Activated T-cell treated with anti-CD3 and anti-CD28 coated beads, Interleukin-2, amount 50 U/mL, for 4 hours (primary cell): Measurements from ENCODE around the gene DOK5. TPM values are rescaled to one million over a fixed set of nuclear protein-coding genes. Genes with fewer than 3 reads are reported as not detected.

Experiments used
- ATAC-seq, 2 donors: fragments of 200-7000 bp; cut with Tn5 transposase; one replicate each; pipeline ENCODE4 v1.10.0; 2021
- DNase-seq: peaks from one replicate; pipeline ENCODE4 v3.0.0-alpha.2; 2020
- H3K27me3 Mint-ChIP-seq: one replicate; pipeline ENCODE4 v1.8.0; 2021; ENCODE audit warnings: low read depth, mixed read lengths
- H3K36me3 Mint-ChIP-seq: one replicate; pipeline ENCODE4 v1.8.0; 2022; ENCODE audit warnings: mixed read lengths; ENCODE audit not compliant: insufficient read depth
- H3K4me1 Mint-ChIP-seq: one replicate; pipeline ENCODE4 v1.8.0; 2021; ENCODE audit warnings: low read depth, mixed read lengths
- H3K4me3 Mint-ChIP-seq: one replicate; pipeline ENCODE4 v1.8.0; 2021; ENCODE audit warnings: mild to moderate bottlenecking, moderate library complexity, mixed read lengths
- H3K9me3 Mint-ChIP-seq: one replicate; pipeline ENCODE4 v1.8.0; 2021; ENCODE audit warnings: mixed read lengths
- total RNA-seq, 3 donors: library from RNA; stranded (reverse); gene quantifications; one replicate each; pipeline ENCODE4 v1.2.1, GENCODE V29; 2021

The DOK5 gene
- total RNA-seq, 3 donors from 2014 or later = 0.79 to 1.6 (median 1.3) TPM

DNA sequence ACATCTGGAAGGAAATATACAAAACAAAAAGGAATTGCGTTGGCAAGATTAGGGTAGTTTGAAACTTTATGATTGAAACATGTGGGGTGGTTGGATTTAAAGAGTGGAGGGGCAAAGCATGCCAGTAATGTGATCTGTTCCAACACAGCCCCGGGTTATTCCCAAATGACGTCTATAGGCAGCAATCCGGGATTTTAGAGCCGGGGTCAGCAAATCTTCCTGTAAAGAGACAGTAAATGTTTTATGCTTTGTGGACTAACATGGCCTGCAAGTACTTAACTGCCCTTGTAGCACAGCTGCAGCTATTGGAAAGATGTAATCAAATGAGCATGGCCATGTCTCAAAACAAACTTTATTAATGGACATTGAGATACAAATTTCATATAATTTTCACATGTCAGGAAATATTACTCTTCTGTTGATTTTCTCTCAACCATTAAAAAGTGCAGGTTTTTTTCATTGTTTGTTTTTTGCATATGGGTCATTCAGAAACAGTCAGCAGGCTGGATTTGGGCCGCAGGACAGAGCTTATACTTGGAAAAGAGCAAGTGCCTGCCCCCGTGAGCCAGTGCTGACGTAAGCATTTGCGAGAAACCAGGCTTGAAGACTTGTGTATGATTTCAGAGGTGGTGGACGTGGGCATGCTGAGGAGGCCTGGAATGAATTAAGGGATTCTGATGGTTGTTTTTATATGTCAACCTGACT is 136.5 kb downstream of the DOK5 start:
- H3K4me1 Mint-ChIP-seq = no peaks in the 10 kb centered on the region
- H3K4me3 Mint-ChIP-seq = no peak overlapping the region
- no peaks in the 10 kb centered on the region for H3K9me3 Mint-ChIP-seq
- no peaks in the 10 kb centered on the region for H3K36me3 Mint-ChIP-seq
- ATAC-seq (no peak), DNase-seq (no peak)
- peaks cover 3% of the 10 kb centered on the region for H3K27me3 Mint-ChIP-seq

- DNase-seq (no peak), ATAC-seq (no peak)
- no peaks in the 10 kb centered on the region for H3K4me1 Mint-ChIP-seq
- peaks cover 2% of the 10 kb centered on the region for H3K27me3 Mint-ChIP-seq
- H3K36me3 Mint-ChIP-seq = no peaks in the 10 kb centered on the region
- no peaks in the 10 kb centered on the region for H3K9me3 Mint-ChIP-seq
- no peak overlapping the region for H3K4me3 Mint-ChIP-seq
These were observed 143.0 kb downstream of the DOK5 start for GRCh38 chr20:54618412-54618811.

GRCh38 chr20:54619181-54619580 is 143.8 kb downstream of the DOK5 start:
- H3K27me3 Mint-ChIP-seq = no peaks in the 10 kb centered on the region
- H3K4me3 Mint-ChIP-seq = no peak overlapping the region
- H3K4me1 Mint-ChIP-seq = no peaks in the 10 kb centered on the region
- H3K9me3 Mint-ChIP-seq = no peaks in the 10 kb centered on the region
- ATAC-seq (no peak), DNase-seq (no peak)
- no peaks in the 10 kb centered on the region for H3K36me3 Mint-ChIP-seq

DNA sequence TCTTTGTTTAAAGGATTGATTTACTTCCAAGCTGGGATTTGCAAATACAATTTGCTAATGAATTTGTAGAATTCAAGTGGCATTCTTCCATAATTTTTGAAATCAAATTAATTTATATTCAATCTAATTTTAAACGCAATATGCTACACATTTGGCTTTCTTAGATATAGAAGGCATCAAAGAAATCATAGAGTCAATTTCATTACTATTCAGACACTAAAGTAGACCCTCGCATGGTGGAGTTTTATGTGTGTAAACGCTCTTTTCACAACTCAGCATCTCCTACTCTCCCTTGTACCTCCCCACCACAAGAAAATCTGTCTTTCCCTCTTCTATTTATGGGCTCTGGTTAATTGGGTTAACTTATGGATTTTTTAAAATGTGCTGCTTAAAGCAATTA is 144.3 kb downstream of the DOK5 start:
- no peaks in the 10 kb centered on the region for H3K36me3 Mint-ChIP-seq
- DNase-seq (no peak), ATAC-seq (no peak)
- H3K27me3 Mint-ChIP-seq = no peaks in the 10 kb centered on the region
- H3K4me1 Mint-ChIP-seq = no peaks in the 10 kb centered on the region
- no peaks in the 10 kb centered on the region for H3K9me3 Mint-ChIP-seq
- no peak overlapping the region for H3K4me3 Mint-ChIP-seq

- H3K9me3 Mint-ChIP-seq = no peaks in the 10 kb centered on the region
- DNase-seq = no peak
- H3K4me1 Mint-ChIP-seq = no peaks in the 10 kb centered on the region
- no peak overlapping the region for H3K4me3 Mint-ChIP-seq
- ATAC-seq = no peak
- no peaks in the 10 kb centered on the region for H3K27me3 Mint-ChIP-seq
- no peaks in the 10 kb centered on the region for H3K36me3 Mint-ChIP-seq
These were observed 145.2 kb downstream of the DOK5 start for GRCh38 chr20:54620611-54621010.

DNA sequence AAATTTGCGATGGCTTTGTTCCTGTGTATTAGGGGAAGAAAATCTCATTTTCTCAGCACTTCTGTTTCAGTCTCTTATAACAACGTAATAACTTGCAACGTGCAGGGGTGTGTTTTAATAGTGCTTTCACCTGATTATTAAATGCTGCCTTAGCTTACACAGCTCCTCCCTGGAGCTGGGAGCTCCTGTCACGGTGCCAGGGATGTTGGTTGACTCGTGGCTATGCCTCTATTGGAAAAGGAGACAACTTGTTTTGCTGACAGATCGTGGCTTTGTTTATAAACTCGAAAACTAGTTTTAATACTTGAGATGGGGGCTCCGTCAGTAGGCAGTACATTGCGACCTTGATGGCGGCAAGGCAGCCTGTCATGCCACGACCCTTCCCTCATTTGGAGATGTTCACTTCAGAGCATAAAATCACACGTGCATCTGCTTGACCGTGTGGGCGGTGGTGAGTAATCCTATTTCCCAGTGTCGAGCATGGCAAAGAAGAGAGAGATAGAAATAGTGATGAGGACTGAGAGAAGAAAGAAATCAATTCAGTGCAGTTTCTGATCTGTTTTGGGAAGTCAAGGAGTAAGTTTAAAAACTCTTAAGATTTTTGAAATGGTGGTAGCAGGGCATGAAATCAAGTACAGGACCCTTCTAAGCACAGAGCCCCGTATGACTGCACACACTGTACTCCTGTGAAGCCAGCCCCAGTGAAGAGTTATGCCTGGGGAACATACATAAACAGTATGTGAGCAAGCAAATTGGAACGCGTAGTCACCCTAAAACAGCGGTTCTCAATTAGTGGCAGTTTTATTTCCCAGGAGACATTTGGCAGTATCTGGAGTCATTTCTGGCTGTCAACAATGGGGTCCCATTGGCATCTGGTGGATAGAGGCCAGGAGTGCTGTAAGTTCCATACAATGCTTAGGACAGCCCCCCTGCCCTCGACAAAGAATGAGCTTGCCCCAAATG is 147.2 kb downstream of the DOK5 start:
- no peaks in the 10 kb centered on the region for H3K36me3 Mint-ChIP-seq
- H3K27me3 Mint-ChIP-seq = peaks cover 1% of the 10 kb centered on the region
- ATAC-seq = no peak
- no peaks in the 10 kb centered on the region for H3K4me1 Mint-ChIP-seq
- no peaks in the 10 kb centered on the region for H3K9me3 Mint-ChIP-seq
- no peak for DNase-seq
- H3K4me3 Mint-ChIP-seq = no peak overlapping the region

GRCh38 chr20:54623991-54624569 is 148.7 kb downstream of the DOK5 start:
- no peak overlapping the region for H3K4me3 Mint-ChIP-seq
- H3K27me3 Mint-ChIP-seq = peaks cover 1% of the 10 kb centered on the region
- no peaks in the 10 kb centered on the region for H3K9me3 Mint-ChIP-seq
- H3K4me1 Mint-ChIP-seq = no peaks in the 10 kb centered on the region
- DNase-seq (no peak), ATAC-seq (no peak)
- no peaks in the 10 kb centered on the region for H3K36me3 Mint-ChIP-seq

DNA sequence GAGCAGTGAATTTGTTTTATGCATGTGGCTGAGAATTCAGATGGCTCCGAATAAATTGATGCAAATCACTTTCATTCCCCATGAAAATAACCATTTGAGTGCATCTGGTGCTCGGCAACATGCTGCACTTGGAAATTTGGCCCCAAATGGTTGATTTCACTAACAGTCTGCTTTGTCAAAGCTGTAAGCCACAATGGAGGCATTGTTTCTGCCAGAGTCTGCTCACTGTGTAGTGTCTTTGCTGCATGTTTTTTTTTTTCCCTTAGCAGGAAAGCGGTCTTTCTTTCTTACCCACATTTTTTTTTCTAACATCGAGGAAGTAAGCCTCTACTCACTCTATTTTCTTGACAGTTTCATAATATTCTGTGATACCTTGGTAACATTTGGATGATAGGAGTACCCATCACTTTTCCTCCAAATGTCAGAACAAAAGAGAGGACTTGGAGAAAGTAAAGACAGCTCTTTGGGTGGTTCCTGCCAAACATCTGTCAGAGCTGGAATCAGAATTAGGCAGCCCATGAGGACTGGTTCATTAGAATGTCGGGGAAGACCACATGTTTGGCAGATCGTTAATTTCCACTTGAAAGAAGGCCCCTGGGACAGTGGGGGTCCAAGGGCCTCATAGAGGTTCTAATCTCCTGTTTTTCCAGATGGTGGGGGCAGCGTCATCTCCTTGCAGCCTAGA is 149.5 kb downstream of the DOK5 start:
- DNase-seq (no peak), ATAC-seq (no peak)
- H3K27me3 Mint-ChIP-seq = peaks cover 3% of the 10 kb centered on the region
- no peaks in the 10 kb centered on the region for H3K4me1 Mint-ChIP-seq
- H3K4me3 Mint-ChIP-seq = no peak overlapping the region
- H3K36me3 Mint-ChIP-seq = no peaks in the 10 kb centered on the region
- H3K9me3 Mint-ChIP-seq = no peaks in the 10 kb centered on the region

- ATAC-seq = no peak
- Mint-ChIP-seq H3K27me3 (peaks cover 7% of the 10 kb centered on the region), H3K4me3 (no peak overlapping the region), H3K4me1 (no peaks in the 10 kb centered on the region), H3K36me3 (no peaks in the 10 kb centered on the region), H3K9me3 (no peaks in the 10 kb centered on the region)
- DNase-seq = no peak
These were observed 150.1 kb downstream of the DOK5 start for GRCh38 chr20:54625497-54625896.

GRCh38 chr20:54626126-54626525 is 150.7 kb downstream of the DOK5 start:
- Mint-ChIP-seq H3K36me3 (no peaks in the 10 kb centered on the region), H3K4me3 (no peak overlapping the region), H3K27me3 (peaks cover 7% of the 10 kb centered on the region), H3K4me1 (no peaks in the 10 kb centered on the region), H3K9me3 (no peaks in the 10 kb centered on the region)
- no peak for DNase-seq
- ATAC-seq = no peak

DNA sequence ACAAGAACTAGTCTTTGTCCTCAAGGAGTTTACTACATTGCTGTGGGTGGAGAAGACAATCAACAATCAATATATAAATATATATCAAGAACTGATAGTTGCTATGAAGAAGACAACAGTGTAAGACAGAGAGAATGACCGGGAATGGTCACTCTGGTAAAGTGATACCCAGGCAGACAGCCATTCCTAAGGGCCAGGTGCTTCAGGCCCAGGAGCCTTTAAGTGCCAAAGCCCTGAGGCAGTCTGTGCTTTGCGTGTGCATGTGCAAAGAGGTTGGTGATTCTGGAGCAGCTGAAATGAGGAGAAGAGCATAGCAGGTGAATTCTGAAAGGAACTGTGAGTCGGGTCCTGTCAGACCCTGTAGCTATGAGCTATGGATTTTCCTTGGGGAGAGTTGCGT is 154.2 kb downstream of the DOK5 start:
- no peak for ATAC-seq
- Mint-ChIP-seq H3K4me3 (no peak overlapping the region), H3K4me1 (no peaks in the 10 kb centered on the region), H3K27me3 (peaks cover 13% of the 10 kb centered on the region), H3K9me3 (no peaks in the 10 kb centered on the region), H3K36me3 (no peaks in the 10 kb centered on the region)
- no peak for DNase-seq

DNA sequence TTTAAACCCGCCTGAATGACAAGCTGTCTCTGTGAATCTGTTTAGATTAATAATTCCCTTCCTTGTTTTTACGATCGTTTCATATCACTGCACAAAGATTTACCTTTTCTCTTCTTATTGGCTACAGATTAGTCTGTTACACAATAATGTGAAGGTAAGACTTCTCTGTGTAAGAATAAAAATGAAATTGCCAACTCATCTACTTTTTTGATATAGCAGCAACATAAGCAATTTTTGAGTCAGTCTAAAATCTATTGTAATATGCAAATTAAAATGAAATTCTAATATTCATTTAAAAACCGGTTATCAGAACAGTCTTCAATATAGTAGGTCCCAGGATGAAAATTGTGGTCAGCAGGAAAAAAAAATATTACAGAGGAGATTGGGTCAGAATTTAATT is 155.2 kb downstream of the DOK5 start:
- H3K9me3 Mint-ChIP-seq = no peaks in the 10 kb centered on the region
- ATAC-seq (no peak), DNase-seq (no peak)
- peaks cover 13% of the 10 kb centered on the region for H3K27me3 Mint-ChIP-seq
- no peak overlapping the region for H3K4me3 Mint-ChIP-seq
- H3K36me3 Mint-ChIP-seq = no peaks in the 10 kb centered on the region
- H3K4me1 Mint-ChIP-seq = no peaks in the 10 kb centered on the region

DNA sequence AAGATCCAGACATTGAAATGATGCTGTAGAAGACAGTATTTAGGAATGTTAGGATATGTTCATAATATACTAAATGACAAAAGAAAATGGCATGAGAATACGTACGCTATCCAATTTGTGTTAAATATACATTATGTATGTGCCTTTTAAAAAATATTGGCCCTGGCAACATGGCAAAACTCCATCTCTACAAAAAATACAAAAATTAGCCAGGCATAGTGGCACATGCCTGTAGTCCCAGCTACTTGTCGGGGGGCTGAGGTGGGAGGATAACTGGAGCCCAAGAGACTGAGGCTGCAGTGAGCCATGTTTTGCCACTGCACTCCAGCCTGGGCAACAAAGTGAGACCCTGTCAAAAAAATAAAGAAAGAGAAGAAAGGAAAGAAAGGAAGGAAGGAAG is 155.7 kb downstream of the DOK5 start:
- H3K36me3 Mint-ChIP-seq = no peaks in the 10 kb centered on the region
- H3K9me3 Mint-ChIP-seq = no peaks in the 10 kb centered on the region
- H3K4me1 Mint-ChIP-seq = no peaks in the 10 kb centered on the region
- ATAC-seq = no peak
- H3K4me3 Mint-ChIP-seq = no peak overlapping the region
- H3K27me3 Mint-ChIP-seq = peaks cover 12% of the 10 kb centered on the region
- DNase-seq = no peak
